HCT116 (cell line): ENCODE results near the gene HJURP. TPM values are rescaled to one million over a fixed set of nuclear protein-coding genes. Genes with fewer than 3 reads are reported as not detected.

Experiments
- ATAC-seq: fragments of 200-7000 bp; cut with Tn5 transposase; 2 replicates; pipeline ENCODE4 v1.9.1; 2020; ENCODE audit warnings: mild to moderate bottlenecking, moderate library complexity
- BruUV-seq: library from RNA; stranded (reverse); fragments of 400-500 nt; replicated peaks from 2 replicates; lab custom pipeline; 2021; lab: Mats Ljungman, UMichigan
- CTCF ChIA-PET: fragments of 300-600 bp; sonication (Branson Sonifier 250); formaldehyde crosslinking; loops from one replicate; lab custom pipeline; 2021; ENCODE audit warnings: antibody characterized with exemption; lab: Charles Lee
- POLR2A ChIA-PET: fragments of 300-600, 350-600 bp; sonication (Branson Sonifier 250); formaldehyde crosslinking; loops from one replicate; lab custom pipeline; 2021; ENCODE audit warnings: antibody characterized with exemption; lab: Charles Lee
- RAD21 ChIA-PET, 2 experiments: fragments of 300-600 bp; sonication (Branson Sonifier 250); formaldehyde crosslinking; loops; one replicate each; lab custom pipeline; 2023; ENCODE audit warnings: low total read pairs in 2 of 2; ENCODE audit not compliant: uncharacterized antibody in 2 of 2, unreplicated experiment in 2 of 2, low non-redundant PET in 1 of 2; lab: Charles Lee
- DNase-seq: peaks from one replicate; pipeline ENCODE4 v3.0.0-alpha.2; 2010; ENCODE audit warnings: low read depth, low spot score
- H2AFZ ChIP-seq: fragments of 200-600 bp; shearing (Covaris generic), sonication (generic); 2 replicates; pipeline ENCODE4 v1.6.1; 2017; ENCODE audit warnings: low read depth, mixed run types, mixed read lengths, antibody characterized with exemption, low read length; ENCODE audit not compliant: poor library complexity, severe bottlenecking
- H3K27ac ChIP-seq: 2 replicates; pipeline ENCODE4 v1.5.1; 2012; ENCODE audit warnings: low read depth, low read length
- H3K27me3 ChIP-seq: fragments of 200-600 bp; sonication (generic); 2 replicates; pipeline ENCODE4 v1.6.1; 2016; ENCODE audit warnings: mixed run types, low read length, mixed read lengths; ENCODE audit not compliant: insufficient read depth
- H3K36me3 ChIP-seq, 2 experiments: fragments of 200-500 bp in 1 of 2; fragments of 200-600 bp in 1 of 2; sonication (Bioruptor generic) in 1 of 2; sonication (generic) in 1 of 2; 2 replicates each; pipeline versions ENCODE4 v1.5.1 to v1.6.1; 2014 to 2016; ENCODE audit warnings: low read length in 2 of 2, inconsistent platforms in 1 of 2, mixed read lengths in 1 of 2, mixed run types in 1 of 2; ENCODE audit not compliant: insufficient read depth in 2 of 2, control insufficient read depth in 1 of 2
- H3K4me1 ChIP-seq, 2 experiments: fragments of 200-600 bp in 1 of 2; sonication (generic) in 1 of 2; 2 replicates each; pipeline versions ENCODE4 v1.5.1 to v1.6.1; 2012 to 2017; ENCODE audit warnings: low read length in 2 of 2, inconsistent platforms in 1 of 2, mild to moderate bottlenecking in 1 of 2, mixed read lengths in 1 of 2, mixed run types in 1 of 2, moderate library complexity in 1 of 2; ENCODE audit not compliant: insufficient read depth in 2 of 2, control insufficient read depth in 1 of 2
- H3K4me2 ChIP-seq: fragments of 200-600 bp; sonication (generic); 2 replicates; pipeline ENCODE4 v1.6.1; 2017; ENCODE audit warnings: mixed run types, low read length, mixed read lengths
- H3K4me3 ChIP-seq, 2 experiments: fragments of 200-600 bp in 1 of 2; sonication (generic) in 1 of 2; replicated peaks in 1 of 2; 2 replicates each; pipeline ENCODE4 v1.5.1; 2011 to 2016; ENCODE audit warnings: low read length in 2 of 2, control low read depth in 1 of 2, low read depth in 1 of 2, mild to moderate bottlenecking in 1 of 2, mixed read lengths in 1 of 2, mixed run types in 1 of 2
- H3K79me2 ChIP-seq: fragments of 200-600 bp; sonication (generic); 2 replicates; pipeline ENCODE4 v1.6.1; 2017; ENCODE audit warnings: mild to moderate bottlenecking, mixed run types, low read length, moderate library complexity, mixed read lengths; ENCODE audit not compliant: insufficient read depth
- H3K9ac ChIP-seq: fragments of 200-600 bp; sonication (generic); 2 replicates; pipeline ENCODE4 v1.6.1; 2016; ENCODE audit warnings: low read length, mixed read lengths
- H3K9me2 ChIP-seq: fragments of 200-600 bp; sonication (generic), shearing (Covaris generic); 2 replicates; pipeline ENCODE4 v1.6.1; 2017; ENCODE audit warnings: mixed run types, mild to moderate bottlenecking, moderate library complexity; ENCODE audit not compliant: insufficient read depth
- H3K9me3 ChIP-seq, 2 experiments: fragments of 200-500 bp in 1 of 2; fragments of 200-600 bp in 1 of 2; sonication (Bioruptor generic) in 1 of 2; sonication (generic) in 1 of 2; 2 replicates each; pipeline ENCODE4 v1.6.1; 2014 to 2017; ENCODE audit warnings: low read length in 2 of 2, mixed read lengths in 2 of 2, inconsistent platforms in 1 of 2, low read depth in 1 of 2, mild to moderate bottlenecking in 1 of 2, mixed run types in 1 of 2, moderate library complexity in 1 of 2; ENCODE audit not compliant: control insufficient read depth in 1 of 2, insufficient read depth in 1 of 2
- H4K20me1 ChIP-seq: fragments of 200-600 bp; sonication (generic), shearing (Covaris generic); 2 replicates; pipeline ENCODE4 v1.6.1; 2017; ENCODE audit warnings: mixed run types, mild to moderate bottlenecking, moderate library complexity; ENCODE audit not compliant: insufficient read depth
- ATF3 ChIP-seq: IDR thresholded peaks from 2 replicates; pipeline ENCODE4 v1.6.1; 2012
- EGR1 ChIP-seq: IDR thresholded peaks from 2 replicates; pipeline ENCODE4 v1.6.1; 2012; ENCODE audit warnings: low read depth
- SP1 ChIP-seq: IDR thresholded peaks from 2 replicates; pipeline ENCODE4 v1.6.1; 2012; ENCODE audit warnings: low read depth
- ZBTB33 ChIP-seq: IDR thresholded peaks from 2 replicates; pipeline ENCODE4 v1.6.1; 2011; ENCODE audit warnings: mild to moderate bottlenecking, low read length, moderate library complexity; ENCODE audit not compliant: insufficient replicate concordance; ENCODE audit errors: extremely low read depth
- intact Hi-C: fragments of 100-400 bp; cut with micrococcal nuclease; formaldehyde crosslinking; loops from 2 replicates; pipeline ENCODE4 v1.10.0; 2022
- total RNA-seq: library from RNA; stranded (reverse); gene quantifications from one replicate; pipeline ENCODE4 v1.2.1, GENCODE V29; 2021; ENCODE audit not compliant: unreplicated experiment

Gene HJURP
- total RNA-seq, 1 experiment from 2014 or later = 64.1 TPM

GRCh38 chr2:233830111-233830802 lies 24.1 kb downstream of the HJURP start:
- H2AFZ ChIP-seq = no peak overlapping the region
- ATAC-seq (no peak), DNase-seq (no peak)
- no peak overlapping the region for H3K9ac ChIP-seq
- no peak overlapping the region for H3K4me2 ChIP-seq
- no peaks in the 10 kb centered on the region for H3K9me2 ChIP-seq
- H3K9me3 ChIP-seq = no peaks in the 10 kb centered on the region
- CTCF ChIA-PET = no interaction called here
- POLR2A ChIA-PET = no interaction called here
- intact Hi-C loops = loop anchor here (10.0 kb wide), 1 partner anchor 345 kb away; no protein-coding TSS in a partner anchor
- RAD21 ChIA-PET = no interaction called here
- no peaks in the 10 kb centered on the region for H3K27me3 ChIP-seq
- no peak for TF ChIP-seq EGR1
- no peak for TF ChIP-seq ATF3
- no peak for TF ChIP-seq SP1
- TF ChIP-seq ZBTB33 = no peak
- TF ChIP-seq, all 23 proteins: peak for 0
- no TSS peak for BruUV-seq
- H3K79me2 ChIP-seq = peaks cover 11% of the 10 kb centered on the region
- no peaks in the 10 kb centered on the region for H3K4me1 ChIP-seq
- peaks cover 6% of the 10 kb centered on the region in 2 experiments; a peak in 2 of 4 replicates for H3K36me3 ChIP-seq
- H4K20me1 ChIP-seq = no peaks in the 10 kb centered on the region; the same call in 1 of the 2 replicates
- no peak overlapping the region for H3K27ac ChIP-seq
- H3K4me3 ChIP-seq = no peak overlapping the region
